ENCODE results near the gene OGDHL. TPM values are rescaled to one million over a fixed set of nuclear protein-coding genes. Genes with fewer than 3 reads are reported as not detected.

Gene OGDHL
- total and polyA plus RNA-seq, 12 donors, result 1.4 to 31.9 (median 4.8) TPM

DNA sequence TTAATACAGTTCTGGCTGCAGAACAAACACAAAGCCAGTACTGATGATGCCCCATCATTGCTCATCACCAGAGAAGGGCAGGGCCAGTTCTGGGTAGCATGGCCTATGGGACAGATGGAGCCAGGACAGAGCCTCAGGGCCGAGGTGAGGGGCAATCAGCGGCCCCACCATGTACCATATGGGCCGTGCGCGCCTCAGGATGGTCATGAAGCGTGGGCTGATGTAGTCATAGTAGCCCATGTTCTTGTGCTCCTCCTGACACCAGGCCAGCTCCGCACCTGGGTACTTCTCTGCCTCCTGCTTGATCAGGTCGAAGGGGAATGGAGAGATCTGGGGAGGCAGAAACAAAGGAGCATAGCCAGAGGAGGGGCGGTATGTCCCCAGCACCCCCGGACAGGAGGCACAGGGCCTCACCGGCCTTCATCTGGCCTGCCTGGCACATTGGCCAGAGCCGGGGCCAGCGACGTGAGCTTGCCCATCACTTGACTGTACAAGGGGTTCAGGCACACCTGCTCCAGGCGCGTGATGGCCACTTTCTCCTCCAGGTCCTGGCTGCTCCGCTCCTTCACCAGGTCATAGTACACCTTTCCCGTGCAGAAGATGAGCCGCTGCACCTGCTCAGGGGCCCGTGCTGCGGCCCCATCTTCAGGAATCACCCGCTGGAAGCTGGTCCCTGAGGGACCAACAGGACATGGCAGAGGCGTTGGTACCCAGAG lies 26.1 kb downstream of the OGDHL start:
- peak in 2 of 7 donors; percentile 10 to 45 for DNase-seq
- Histone ChIP-seq H3K27me3 (no peaks in the 10 kb centered on the region), H3K9me3 (replicated peaks in 1 of 3) (no peaks in the 10 kb centered on the region), H3K36me3 (replicated peaks in 1 of 2) (no peaks in the 10 kb centered on the region), H3K4me3 (no peak overlapping the region), H3K27ac (no peak overlapping the region), H3K4me1 (replicated peaks in 1 of 2) (no peaks in the 10 kb centered on the region)
- WGBS, 4 donors, result 86 to 93% (median 92%) methylated on average over 12 to 23 of the region's 23 CpGs
- intact Hi-C loops (cut with DNase I), result no loop called here
- TF ChIP-seq POLR2A (IDR thresholded peaks at IDR 0.05), result no peak
- TF ChIP-seq, protein P1, sequence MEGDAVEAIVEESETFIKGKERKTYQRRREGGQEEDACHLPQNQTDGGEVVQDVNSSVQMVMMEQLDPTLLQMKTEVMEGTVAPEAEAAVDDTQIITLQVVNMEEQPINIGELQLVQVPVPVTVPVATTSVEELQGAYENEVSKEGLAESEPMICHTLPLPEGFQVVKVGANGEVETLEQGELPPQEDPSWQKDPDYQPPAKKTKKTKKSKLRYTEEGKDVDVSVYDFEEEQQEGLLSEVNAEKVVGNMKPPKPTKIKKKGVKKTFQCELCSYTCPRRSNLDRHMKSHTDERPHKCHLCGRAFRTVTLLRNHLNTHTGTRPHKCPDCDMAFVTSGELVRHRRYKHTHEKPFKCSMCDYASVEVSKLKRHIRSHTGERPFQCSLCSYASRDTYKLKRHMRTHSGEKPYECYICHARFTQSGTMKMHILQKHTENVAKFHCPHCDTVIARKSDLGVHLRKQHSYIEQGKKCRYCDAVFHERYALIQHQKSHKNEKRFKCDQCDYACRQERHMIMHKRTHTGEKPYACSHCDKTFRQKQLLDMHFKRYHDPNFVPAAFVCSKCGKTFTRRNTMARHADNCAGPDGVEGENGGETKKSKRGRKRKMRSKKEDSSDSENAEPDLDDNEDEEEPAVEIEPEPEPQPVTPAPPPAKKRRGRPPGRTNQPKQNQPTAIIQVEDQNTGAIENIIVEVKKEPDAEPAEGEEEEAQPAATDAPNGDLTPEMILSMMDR (IDR thresholded peaks at IDR 0.05), result no peak

DNA sequence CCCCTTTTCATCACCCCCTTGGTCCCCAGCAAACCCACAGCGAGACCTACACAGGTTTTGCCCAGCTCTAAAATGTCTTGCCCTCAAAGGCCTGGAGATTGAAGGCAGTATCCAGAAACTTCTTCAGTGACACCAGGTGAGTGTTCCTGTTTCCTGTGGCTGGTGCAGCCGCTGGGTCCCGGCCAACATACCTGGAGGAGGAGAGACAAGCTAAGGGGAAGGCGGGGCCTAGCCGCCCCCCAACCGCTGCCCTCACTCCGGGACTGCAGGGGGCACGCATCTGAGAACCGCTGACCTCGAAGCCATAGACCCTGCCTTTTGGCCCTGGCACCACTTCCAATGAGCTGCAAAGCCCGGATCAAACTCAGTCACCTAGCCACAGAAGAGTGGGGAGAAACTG lies 27.0 kb downstream of the OGDHL start:
- no peak for DNase-seq
- no peak overlapping the region for H3K4me3 ChIP-seq
- intact Hi-C loops (cut with DNase I), result no loop called here
- no peaks in the 10 kb centered on the region for H3K9me3 ChIP-seq (replicated peaks in 1 of 3)
- H3K36me3 ChIP-seq (replicated peaks in 1 of 2), result no peaks in the 10 kb centered on the region
- no peak overlapping the region for H3K27ac ChIP-seq
- H3K27me3 ChIP-seq, result no peaks in the 10 kb centered on the region
- TF ChIP-seq POLR2A (IDR thresholded peaks at IDR 0.05), result no peak
- TF ChIP-seq, protein P1 (IDR thresholded peaks at IDR 0.05), result no peak
- WGBS, 4 donors, result 72 to 83% (median 78%) methylated on average over 7 to 11 of the region's 11 CpGs
- no peaks in the 10 kb centered on the region for H3K4me1 ChIP-seq (replicated peaks in 1 of 2)

DNA sequence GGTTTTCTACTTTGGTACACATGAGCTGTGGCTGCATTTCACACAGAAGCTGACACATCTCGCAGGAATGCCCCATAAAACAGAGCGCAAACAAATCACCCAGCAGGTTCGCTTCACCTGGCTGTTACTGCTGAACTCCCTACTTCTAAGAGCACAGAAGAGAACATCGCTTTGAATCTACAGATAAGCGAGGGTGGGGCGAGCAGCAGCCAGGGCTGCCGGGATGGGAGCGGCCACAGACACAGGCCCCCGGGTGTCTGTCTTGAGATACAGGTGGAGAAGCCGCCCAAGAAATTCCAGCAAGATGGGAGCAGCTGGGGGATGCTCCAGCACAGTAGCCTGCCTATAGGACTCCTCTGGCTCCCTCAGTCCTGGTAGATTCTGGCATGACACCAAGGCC lies 27.4 kb downstream of the OGDHL start:
- Histone ChIP-seq H3K9me3 (replicated peaks in 1 of 3) (no peaks in the 10 kb centered on the region), H3K27me3 (no peaks in the 10 kb centered on the region), H3K4me1 (replicated peaks in 1 of 2) (no peaks in the 10 kb centered on the region), H3K4me3 (no peak overlapping the region), H3K36me3 (replicated peaks in 1 of 2) (no peaks in the 10 kb centered on the region), H3K27ac (no peak overlapping the region)
- no peak for DNase-seq
- WGBS, 4 donors, result 76 to 85% (median 81%) methylated on average over 10 of the region's 10 CpGs
- intact Hi-C loops (cut with DNase I), result no loop called here
- TF ChIP-seq, protein P1 (IDR thresholded peaks at IDR 0.05), result no peak
- TF ChIP-seq POLR2A (IDR thresholded peaks at IDR 0.05), result no peak

DNA sequence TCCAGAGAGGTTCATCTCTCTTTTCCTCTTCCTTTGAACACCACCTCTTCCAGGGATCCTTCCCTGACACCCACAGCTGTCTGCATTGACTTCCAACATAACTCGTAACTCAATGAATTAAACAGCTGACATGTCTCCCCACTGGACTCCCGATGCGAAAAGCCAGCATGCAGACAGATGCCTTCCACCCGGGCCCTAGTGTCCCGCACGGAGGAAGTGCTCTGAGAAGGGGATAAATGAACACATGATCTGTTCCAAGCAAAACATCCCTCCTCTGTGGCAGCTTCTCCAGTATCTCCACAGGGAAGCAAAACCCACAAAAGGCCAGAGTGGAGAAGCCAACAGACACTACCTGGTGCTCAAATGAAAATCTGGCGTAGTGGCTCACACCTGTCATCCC lies 28.3 kb downstream of the OGDHL start:
- Histone ChIP-seq H3K4me3 (no peak overlapping the region), H3K27ac (no peak overlapping the region), H3K4me1 (replicated peaks in 1 of 2) (no peaks in the 10 kb centered on the region), H3K9me3 (replicated peaks in 1 of 3) (no peaks in the 10 kb centered on the region), H3K36me3 (replicated peaks in 1 of 2) (no peaks in the 10 kb centered on the region), H3K27me3 (no peaks in the 10 kb centered on the region)
- no peak for DNase-seq
- WGBS, 4 donors, result 69 to 86% (median 72%) methylated on average over 7 of the region's 7 CpGs
- no peak for TF ChIP-seq POLR2A (IDR thresholded peaks at IDR 0.05)
- TF ChIP-seq, protein P1 (IDR thresholded peaks at IDR 0.05), result no peak
- intact Hi-C loops (cut with DNase I), result no loop called here
